ENCODE data around the gene FDXR.

GRCh38 chr17:74907012-74907411 is 34.2 kb upstream of the FDXR start:
- TF ChIP-seq CTCF (IDR thresholded peaks at IDR 0.05) (no peak), EP300 (IDR thresholded peaks at IDR 0.05) (no peak)
